Smooth muscle cell (in vitro differentiated cells): Measurements from ENCODE around the gene DHX57. TPM values are rescaled to one million over a fixed set of nuclear protein-coding genes. Genes with fewer than 3 reads are reported as not detected.

Experiments
- DNase-seq: peaks from one replicate; lab custom pipeline; 2025; ENCODE audit not compliant: unreplicated experiment; lab: John Stamatoyannopoulos, UW
- H2AFZ ChIP-seq: fragments of 200-600 bp; sonication (generic); 2 replicates; pipeline ENCODE4 v1.6.0; 2016; ENCODE audit warnings: antibody characterized with exemption, low read depth, mild to moderate bottlenecking
- H3F3A ChIP-seq: fragments of 200-600 bp; sonication (generic); 2 replicates; pipeline ENCODE4 v1.6.0; 2017; ENCODE audit warnings: antibody characterized with exemption, low read depth
- H3K27ac ChIP-seq: fragments of 200-600 bp; sonication (generic); 2 replicates; pipeline ENCODE4 v1.5.1; 2016; ENCODE audit warnings: low read depth, mild to moderate bottlenecking
- H3K27me3 ChIP-seq: fragments of 200-600 bp; sonication (generic); 2 replicates; pipeline ENCODE4 v1.6.1; 2016; ENCODE audit warnings: low read depth, mild to moderate bottlenecking
- H3K36me3 ChIP-seq: fragments of 200-600 bp; sonication (generic); 2 replicates; pipeline ENCODE4 v1.5.1; 2016; ENCODE audit warnings: low read depth
- H3K4me1 ChIP-seq: fragments of 200-600 bp; sonication (generic); 2 replicates; pipeline ENCODE4 v1.5.1; 2016; ENCODE audit warnings: low read depth
- H3K4me2 ChIP-seq: fragments of 200-600 bp; sonication (generic); 2 replicates; pipeline ENCODE4 v1.6.0; 2016; ENCODE audit warnings: mild to moderate bottlenecking
- H3K4me3 ChIP-seq: fragments of 200-600 bp; sonication (generic); 2 replicates; pipeline ENCODE4 v1.5.1; 2016; ENCODE audit warnings: mild to moderate bottlenecking
- H3K79me2 ChIP-seq: fragments of 200-600 bp; sonication (generic); 2 replicates; pipeline ENCODE4 v1.6.0; 2016; ENCODE audit warnings: low read depth, mild to moderate bottlenecking
- H3K9ac ChIP-seq: fragments of 200-600 bp; sonication (generic); 2 replicates; pipeline ENCODE4 v1.6.0; 2016; ENCODE audit warnings: low read depth
- H3K9me3 ChIP-seq: fragments of 200-600 bp; sonication (generic); replicated peaks from 2 replicates; pipeline ENCODE4 v1.5.1; 2016; ENCODE audit warnings: low read depth
- H4K20me1 ChIP-seq: fragments of 200-600 bp; sonication (generic); 2 replicates; pipeline ENCODE4 v1.6.0; 2016; ENCODE audit warnings: low read depth
- WGBS: methylation state at CpG from one replicate; pipeline ENCODE4 v1.1.7; 2016; ENCODE audit warnings: low lambda C conversion rate; 5-methylcytosine and 5-hydroxymethylcytosine counted together
- polyA plus RNA-seq: library from polyadenylated mRNA; unstranded; fragments of >200 nt; fragmentation: Nextera tagmentation; extraction: Ambion mirVana; gene quantifications from 2 replicates; pipeline ENCODE4 v1.2.1, GENCODE V29; 2016
- total RNA-seq: library from RNA; depleted of rRNA; stranded (reverse); fragments of >200 nt; gene quantifications from 2 replicates; pipeline ENCODE4 v1.2.3, GENCODE V29; 2014
- TF ChIP-seq, protein P1 (sequence below): fragments of 200-600 bp; sonication (generic); IDR thresholded peaks from 2 replicates; pipeline ENCODE4 v1.5.1; 2017; ENCODE audit warnings: borderline replicate concordance, mild to moderate bottlenecking, antibody characterized with exemption; ENCODE audit not compliant: insufficient read depth, poor library complexity, severe bottlenecking

DHX57 gene
- total and polyA plus RNA-seq, 2 experiments from 2014 or later: 10.8 to 16.8 TPM

DNA sequence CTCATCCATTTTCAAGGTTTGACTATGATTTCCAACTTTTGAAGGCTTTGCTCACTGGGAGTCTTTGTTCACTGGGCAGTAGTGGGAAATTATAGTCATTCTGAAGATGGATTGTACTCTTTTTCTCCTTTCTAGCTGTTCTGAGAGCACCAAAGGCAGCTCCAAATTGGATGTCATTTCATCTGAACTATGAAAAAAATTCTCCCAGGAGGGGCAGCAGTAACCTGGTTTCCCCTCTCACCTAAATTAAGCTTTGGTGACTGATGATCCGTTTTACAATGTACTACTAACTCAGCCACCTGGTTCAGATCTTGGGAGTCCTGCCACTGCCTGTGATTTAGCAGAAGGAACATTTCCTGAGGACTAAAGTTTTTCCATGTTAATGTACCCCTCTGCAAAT is 31.5 kb upstream of the DHX57 start:
- H3K4me2 ChIP-seq: no peak overlapping the region
- no peaks in the 10 kb centered on the region for H3K9me3 ChIP-seq
- no peaks in the 10 kb centered on the region for H3K36me3 ChIP-seq
- no peaks in the 10 kb centered on the region for H3K27me3 ChIP-seq
- H3K4me1 ChIP-seq: no peaks in the 10 kb centered on the region
- WGBS: 91% methylated on average over 1 of the region's 1 CpG
- H4K20me1 ChIP-seq: no peaks in the 10 kb centered on the region
- DNase-seq: no peak
- H2AFZ ChIP-seq: no peak overlapping the region
- no peaks in the 10 kb centered on the region for H3F3A ChIP-seq
- TF ChIP-seq, protein P1, sequence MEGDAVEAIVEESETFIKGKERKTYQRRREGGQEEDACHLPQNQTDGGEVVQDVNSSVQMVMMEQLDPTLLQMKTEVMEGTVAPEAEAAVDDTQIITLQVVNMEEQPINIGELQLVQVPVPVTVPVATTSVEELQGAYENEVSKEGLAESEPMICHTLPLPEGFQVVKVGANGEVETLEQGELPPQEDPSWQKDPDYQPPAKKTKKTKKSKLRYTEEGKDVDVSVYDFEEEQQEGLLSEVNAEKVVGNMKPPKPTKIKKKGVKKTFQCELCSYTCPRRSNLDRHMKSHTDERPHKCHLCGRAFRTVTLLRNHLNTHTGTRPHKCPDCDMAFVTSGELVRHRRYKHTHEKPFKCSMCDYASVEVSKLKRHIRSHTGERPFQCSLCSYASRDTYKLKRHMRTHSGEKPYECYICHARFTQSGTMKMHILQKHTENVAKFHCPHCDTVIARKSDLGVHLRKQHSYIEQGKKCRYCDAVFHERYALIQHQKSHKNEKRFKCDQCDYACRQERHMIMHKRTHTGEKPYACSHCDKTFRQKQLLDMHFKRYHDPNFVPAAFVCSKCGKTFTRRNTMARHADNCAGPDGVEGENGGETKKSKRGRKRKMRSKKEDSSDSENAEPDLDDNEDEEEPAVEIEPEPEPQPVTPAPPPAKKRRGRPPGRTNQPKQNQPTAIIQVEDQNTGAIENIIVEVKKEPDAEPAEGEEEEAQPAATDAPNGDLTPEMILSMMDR: no peak
- H3K4me3 ChIP-seq: no peak overlapping the region
- no peak overlapping the region for H3K27ac ChIP-seq
- H3K9ac ChIP-seq: no peak overlapping the region
- no peaks in the 10 kb centered on the region for H3K79me2 ChIP-seq

DNA sequence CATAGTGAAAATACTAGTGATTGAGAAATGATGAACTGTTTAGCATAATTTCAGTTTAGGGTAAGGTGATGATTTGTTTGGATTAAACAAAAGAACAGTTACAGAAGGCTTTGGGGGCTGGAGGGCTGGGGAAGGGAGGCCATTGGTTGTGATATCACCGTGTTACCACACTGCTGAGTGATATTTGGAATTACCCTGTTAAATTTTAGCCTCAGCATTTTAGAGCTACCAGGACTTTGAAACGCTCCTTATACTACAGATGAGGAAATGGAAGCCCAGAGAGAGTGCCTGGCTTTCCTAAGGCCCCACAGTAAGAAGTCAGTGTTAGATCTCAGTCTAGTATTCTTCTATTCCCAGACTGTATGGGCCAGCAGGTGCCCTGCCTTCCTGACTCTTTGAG is 29.5 kb upstream of the DHX57 start:
- H3K4me2 ChIP-seq: no peak overlapping the region
- H3K79me2 ChIP-seq: no peaks in the 10 kb centered on the region
- no peaks in the 10 kb centered on the region for H3F3A ChIP-seq
- 80% methylated on average over 2 of the region's 2 CpGs for WGBS
- no peak overlapping the region for H2AFZ ChIP-seq
- TF ChIP-seq, protein P1: no peak
- no peaks in the 10 kb centered on the region for H3K36me3 ChIP-seq
- no peaks in the 10 kb centered on the region for H3K4me1 ChIP-seq
- no peaks in the 10 kb centered on the region for H4K20me1 ChIP-seq
- no peak overlapping the region for H3K4me3 ChIP-seq
- no peaks in the 10 kb centered on the region for H3K27me3 ChIP-seq
- H3K27ac ChIP-seq: no peak overlapping the region
- no peaks in the 10 kb centered on the region for H3K9me3 ChIP-seq
- H3K9ac ChIP-seq: no peak overlapping the region
- DNase-seq: no peak

DNA sequence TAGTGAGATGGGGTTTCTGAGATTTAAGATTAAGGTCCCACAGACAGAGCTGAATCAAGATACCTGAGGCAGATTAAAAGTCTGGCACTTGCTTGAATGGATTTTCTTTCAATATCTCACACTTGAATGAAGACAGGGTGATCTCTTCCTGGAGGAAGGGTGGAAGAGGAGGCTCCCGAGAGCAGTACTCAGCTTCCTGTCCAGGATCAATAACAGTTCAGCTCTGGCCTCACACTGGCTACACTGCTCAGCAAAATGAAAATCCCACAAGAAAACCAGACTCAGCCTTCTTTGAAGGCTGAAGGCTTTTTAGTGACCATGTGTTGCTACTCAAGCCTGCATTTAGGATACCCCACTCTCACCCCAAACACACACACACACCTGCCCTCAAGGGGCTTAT is 25.0 kb upstream of the DHX57 start:
- Histone ChIP-seq H3F3A (no peaks in the 10 kb centered on the region), H3K27ac (no peak overlapping the region), H3K9ac (no peak overlapping the region), H3K79me2 (no peaks in the 10 kb centered on the region), H3K36me3 (no peaks in the 10 kb centered on the region), H3K4me3 (no peak overlapping the region), H3K9me3 (no peaks in the 10 kb centered on the region), H3K4me2 (no peak overlapping the region), H4K20me1 (no peaks in the 10 kb centered on the region), H2AFZ (no peak overlapping the region), H3K4me1 (no peaks in the 10 kb centered on the region), H3K27me3 (no peaks in the 10 kb centered on the region)
- TF ChIP-seq, protein P1: no peak
- DNase-seq: no peak
- 78% methylated on average over 1 of the region's 1 CpG for WGBS

DNA sequence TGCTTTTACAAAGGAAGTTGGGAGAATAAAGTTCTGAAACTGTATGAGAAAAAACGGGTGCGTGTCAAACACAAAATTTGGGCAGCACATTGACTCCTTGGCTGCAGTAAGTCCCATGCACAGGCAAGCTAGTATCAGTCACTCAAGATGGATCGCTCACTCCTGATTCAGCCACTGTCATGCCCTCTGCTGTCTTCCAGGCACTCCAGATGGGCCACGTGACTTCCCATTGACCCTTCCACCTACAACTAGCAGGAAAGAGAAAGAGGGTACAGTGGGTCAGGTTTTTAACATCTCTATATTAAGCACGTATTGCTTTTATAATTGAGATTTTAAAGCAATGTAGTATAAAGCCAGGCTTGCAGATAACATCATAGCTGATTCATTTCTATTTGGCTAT is 22.5 kb upstream of the DHX57 start:
- no peak overlapping the region for H3K27ac ChIP-seq
- H4K20me1 ChIP-seq: no peaks in the 10 kb centered on the region
- H3K79me2 ChIP-seq: no peaks in the 10 kb centered on the region
- no peak for DNase-seq
- no peak overlapping the region for H2AFZ ChIP-seq
- no peak overlapping the region for H3K4me3 ChIP-seq
- no peaks in the 10 kb centered on the region for H3K27me3 ChIP-seq
- no peak overlapping the region for H3K4me2 ChIP-seq
- 82% methylated on average over 5 of the region's 5 CpGs for WGBS
- no peaks in the 10 kb centered on the region for H3K9me3 ChIP-seq
- H3K9ac ChIP-seq: no peak overlapping the region
- no peaks in the 10 kb centered on the region for H3K36me3 ChIP-seq
- no peaks in the 10 kb centered on the region for H3F3A ChIP-seq
- no peaks in the 10 kb centered on the region for H3K4me1 ChIP-seq
- TF ChIP-seq, protein P1: no peak
